Hepatocyte (in vitro differentiated cells): ENCODE measurements around the gene DPY19L2.
"Not testable (repeated sequence)": the region's sequence is repeated elsewhere in the genome, so short reads cannot be mapped to it uniquely, and the experiment has no call there.

Source experiments
- EZH2phosphoT487 ChIP-seq: fragments of 200-600 bp; sonication (generic); IDR thresholded peaks from one replicate; pipeline ENCODE4 v1.6.1; 2018; ENCODE audit warnings: antibody characterized with exemption, mild to moderate bottlenecking, low read depth, moderate library complexity; ENCODE audit not compliant: unreplicated experiment, severe bottlenecking
- TF ChIP-seq, protein P1 (sequence below): fragments of 200-600 bp; sonication (generic); IDR thresholded peaks from 2 replicates; pipeline ENCODE4 v1.5.1; 2016; ENCODE audit warnings: antibody characterized with exemption, mild to moderate bottlenecking; ENCODE audit not compliant: poor library complexity

DNA sequence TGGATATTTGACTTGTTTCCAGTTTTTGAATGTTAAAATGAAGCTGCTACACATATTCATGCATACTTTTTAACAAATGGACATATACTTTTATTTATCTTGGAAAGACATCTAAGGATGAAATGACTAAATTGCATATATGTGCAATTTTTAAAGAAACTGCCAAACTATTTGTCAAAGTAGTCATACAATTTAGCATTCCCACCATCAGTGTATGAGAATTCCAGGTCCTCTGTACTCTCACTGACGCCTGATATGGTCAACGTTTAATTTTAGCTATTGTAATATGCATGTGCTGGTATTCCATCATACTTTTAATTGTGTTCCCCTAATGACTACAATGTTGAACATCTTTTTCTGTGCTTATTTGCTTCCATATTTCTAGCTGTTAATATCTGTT, 22.5 kb upstream of the DPY19L2 start:
- TF ChIP-seq, protein P1, sequence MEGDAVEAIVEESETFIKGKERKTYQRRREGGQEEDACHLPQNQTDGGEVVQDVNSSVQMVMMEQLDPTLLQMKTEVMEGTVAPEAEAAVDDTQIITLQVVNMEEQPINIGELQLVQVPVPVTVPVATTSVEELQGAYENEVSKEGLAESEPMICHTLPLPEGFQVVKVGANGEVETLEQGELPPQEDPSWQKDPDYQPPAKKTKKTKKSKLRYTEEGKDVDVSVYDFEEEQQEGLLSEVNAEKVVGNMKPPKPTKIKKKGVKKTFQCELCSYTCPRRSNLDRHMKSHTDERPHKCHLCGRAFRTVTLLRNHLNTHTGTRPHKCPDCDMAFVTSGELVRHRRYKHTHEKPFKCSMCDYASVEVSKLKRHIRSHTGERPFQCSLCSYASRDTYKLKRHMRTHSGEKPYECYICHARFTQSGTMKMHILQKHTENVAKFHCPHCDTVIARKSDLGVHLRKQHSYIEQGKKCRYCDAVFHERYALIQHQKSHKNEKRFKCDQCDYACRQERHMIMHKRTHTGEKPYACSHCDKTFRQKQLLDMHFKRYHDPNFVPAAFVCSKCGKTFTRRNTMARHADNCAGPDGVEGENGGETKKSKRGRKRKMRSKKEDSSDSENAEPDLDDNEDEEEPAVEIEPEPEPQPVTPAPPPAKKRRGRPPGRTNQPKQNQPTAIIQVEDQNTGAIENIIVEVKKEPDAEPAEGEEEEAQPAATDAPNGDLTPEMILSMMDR: not testable (repeated sequence)
- not testable (repeated sequence) for TF ChIP-seq EZH2phosphoT487
